Activated B cell treated with CpG ODN at 0.5 μM for 24 hours (primary cell): ENCODE results near the gene BTF3. TPM values are rescaled to one million over a fixed set of nuclear protein-coding genes. Genes with fewer than 3 reads are reported as not detected.

Experiments
- ATAC-seq: fragments of 200-7000 bp; cut with Tn5 transposase; one replicate; pipeline ENCODE4 v1.10.0; 2021; ENCODE audit warnings: low read depth, mild to moderate bottlenecking, moderate library complexity
- CTCF ChIA-PET: fragments of 350-600 bp; sonication (Branson Sonifier 250); formaldehyde crosslinking; loops from one replicate; lab custom pipeline; 2021; ENCODE audit warnings: antibody characterized with exemption; lab: Charles Lee
- POLR2A ChIA-PET: fragments of 350-600 bp; sonication (Branson Sonifier 250); formaldehyde crosslinking; loops from one replicate; lab custom pipeline; 2021; ENCODE audit warnings: antibody characterized with exemption; lab: Charles Lee
- DNase-seq: peaks from one replicate; pipeline ENCODE4 v3.0.0; 2022
- H3K27ac Mint-ChIP-seq: one replicate; pipeline ENCODE4 v1.8.0; 2020; ENCODE audit warnings: mixed read lengths
- H3K27me3 Mint-ChIP-seq: one replicate; pipeline ENCODE4 v1.8.0; 2021; ENCODE audit warnings: mixed read lengths
- H3K36me3 Mint-ChIP-seq: one replicate; pipeline ENCODE4 v1.8.0; 2021; ENCODE audit warnings: low read depth, mixed read lengths
- H3K4me1 Mint-ChIP-seq: one replicate; pipeline ENCODE4 v1.8.0; 2021; ENCODE audit warnings: mixed read lengths
- H3K4me3 Mint-ChIP-seq: one replicate; pipeline ENCODE4 v1.8.0; 2020; ENCODE audit warnings: mild to moderate bottlenecking, mixed read lengths
- H3K9me3 Mint-ChIP-seq: one replicate; pipeline ENCODE4 v1.8.0; 2020; ENCODE audit warnings: mixed read lengths
- CTCF ChIP-seq: fragments of 200-600 bp; IDR thresholded peaks from one replicate; pipeline ENCODE4 v1.8.0; 2022; ENCODE audit warnings: antibody characterized with exemption, mild to moderate bottlenecking
- intact Hi-C: fragments of 100-400 bp; cut with micrococcal nuclease; formaldehyde crosslinking; loops from one replicate; pipeline ENCODE4 v1.15.1; 2024
- total RNA-seq: library from RNA; stranded (reverse); gene quantifications from 2 replicates; pipeline ENCODE4 v1.2.3, GENCODE V29; 2022

BTF3 gene
- total RNA-seq, 1 donor from 2014 or later, result 753 TPM

- no peak for DNase-seq
- Mint-ChIP-seq H3K4me1 (peaks cover 33% of the 10 kb centered on the region), H3K4me3 (peak overlapping the region; percentile 97), H3K27me3 (peaks cover 4% of the 10 kb centered on the region), H3K36me3 (peaks cover 37% of the 10 kb centered on the region), H3K9me3 (no peaks in the 10 kb centered on the region), H3K27ac (peak overlapping the region; percentile 97)
- no peak for TF ChIP-seq CTCF
- no peak for ATAC-seq
- ChIA-PET POLR2A (interaction anchor here (0.9 to 2.3 kb wide), 7 partner anchors 9 to 70 kb away, joined by 3 to 35 read pairs (median 4); partner anchors contain the start of genes ANKRA2, FOXD1 and UTP15), CTCF (no interaction called here)
- intact Hi-C loops, result loop anchor here (1.0 to 10.0 kb wide), 9 partner anchors 21 to 1740 kb away; partner anchors contain the start of genes ANKRA2, ANKRD31, ENC1 and FCHO2
Observed at GRCh38 chr5:73497497-73498056, 665 bp upstream of the BTF3 start.

- TF ChIP-seq CTCF, result no peak
- peak overlapping the region; percentile 97 for H3K27ac Mint-ChIP-seq
- intact Hi-C loops, result loop anchor here (2.0 to 10.0 kb wide), 5 partner anchors 20 to 1738 kb away; partner anchors contain the start of genes ANKRD31, ENC1, GFM2 and NSA2
- ATAC-seq (no peak), DNase-seq (no peak)
- peak overlapping the region; percentile 97 for H3K4me3 Mint-ChIP-seq
- ChIA-PET CTCF (interaction anchor here (0.8 kb wide), 1 partner anchor 21 kb away, joined by 3 read pairs; no protein-coding TSS in a partner anchor), POLR2A (interaction anchor here (0.7 to 2.3 kb wide), 4 partner anchors 20 to 682 kb away, joined by 3 to 35 read pairs (median 6); partner anchors contain the start of genes ANKRA2, FCHO2 and UTP15)
- H3K27me3 Mint-ChIP-seq, result peaks cover 2% of the 10 kb centered on the region
- peaks cover 33% of the 10 kb centered on the region for H3K4me1 Mint-ChIP-seq
- no peaks in the 10 kb centered on the region for H3K9me3 Mint-ChIP-seq
- peaks cover 52% of the 10 kb centered on the region for H3K36me3 Mint-ChIP-seq
Observed at GRCh38 chr5:73499187-73499586, 945 bp downstream of the BTF3 start.

- CTCF ChIA-PET, result no interaction called here
- ATAC-seq (no peak), DNase-seq (no peak)
- POLR2A ChIA-PET, result no interaction called here
- H3K4me3 Mint-ChIP-seq, result peak overlapping the region; percentile 97
- peaks cover 57% of the 10 kb centered on the region for H3K36me3 Mint-ChIP-seq
- H3K27me3 Mint-ChIP-seq, result no peaks in the 10 kb centered on the region
- no peaks in the 10 kb centered on the region for H3K9me3 Mint-ChIP-seq
- peaks cover 33% of the 10 kb centered on the region for H3K4me1 Mint-ChIP-seq
- no peak for TF ChIP-seq CTCF
- intact Hi-C loops, result loop anchor here (2.0 to 10.0 kb wide), 5 partner anchors 19 to 1738 kb away; partner anchors contain the start of genes ANKRD31, ENC1, GFM2 and NSA2
- H3K27ac Mint-ChIP-seq, result peak overlapping the region; percentile 97
Observed at GRCh38 chr5:73499756-73500155, 1.5 kb downstream of the BTF3 start.

- Mint-ChIP-seq H3K4me1 (peaks cover 33% of the 10 kb centered on the region), H3K36me3 (peaks cover 70% of the 10 kb centered on the region), H3K27ac (no peak overlapping the region), H3K27me3 (no peaks in the 10 kb centered on the region), H3K9me3 (no peaks in the 10 kb centered on the region), H3K4me3 (peak overlapping the region; percentile 21)
- intact Hi-C loops, result no loop called here
- no peak for DNase-seq
- POLR2A ChIA-PET, result no interaction called here
- TF ChIP-seq CTCF, result no peak
- CTCF ChIA-PET, result no interaction called here
- ATAC-seq, result no peak
Observed at GRCh38 chr5:73501406-73501805, 3.2 kb downstream of the BTF3 start.

GRCh38 chr5:73506459-73506955, 8.3 kb downstream of the BTF3 start:
- CTCF ChIA-PET, result no interaction called here
- POLR2A ChIA-PET, result interaction anchor here (0.6 kb wide), 1 partner anchor 8 kb away, joined by 3 read pairs; the partner anchor contains the start of gene BTF3

More at GRCh38 chr5:73506459-73506955, 8.3 kb downstream of the BTF3 start:
- H3K4me1 Mint-ChIP-seq, result peaks cover under 1% of the 10 kb centered on the region
- intact Hi-C loops, result no loop called here
- H3K4me3 Mint-ChIP-seq, result no peak overlapping the region
- ATAC-seq (no peak), DNase-seq (no peak)
- no peak for TF ChIP-seq CTCF
- no peaks in the 10 kb centered on the region for H3K27me3 Mint-ChIP-seq
- no peaks in the 10 kb centered on the region for H3K9me3 Mint-ChIP-seq
- peak overlapping the region; percentile 46 for H3K27ac Mint-ChIP-seq
- H3K36me3 Mint-ChIP-seq, result peaks cover 56% of the 10 kb centered on the region
